Measurements from ENCODE around the gene SURF2.

SURF2 gene

DNA sequence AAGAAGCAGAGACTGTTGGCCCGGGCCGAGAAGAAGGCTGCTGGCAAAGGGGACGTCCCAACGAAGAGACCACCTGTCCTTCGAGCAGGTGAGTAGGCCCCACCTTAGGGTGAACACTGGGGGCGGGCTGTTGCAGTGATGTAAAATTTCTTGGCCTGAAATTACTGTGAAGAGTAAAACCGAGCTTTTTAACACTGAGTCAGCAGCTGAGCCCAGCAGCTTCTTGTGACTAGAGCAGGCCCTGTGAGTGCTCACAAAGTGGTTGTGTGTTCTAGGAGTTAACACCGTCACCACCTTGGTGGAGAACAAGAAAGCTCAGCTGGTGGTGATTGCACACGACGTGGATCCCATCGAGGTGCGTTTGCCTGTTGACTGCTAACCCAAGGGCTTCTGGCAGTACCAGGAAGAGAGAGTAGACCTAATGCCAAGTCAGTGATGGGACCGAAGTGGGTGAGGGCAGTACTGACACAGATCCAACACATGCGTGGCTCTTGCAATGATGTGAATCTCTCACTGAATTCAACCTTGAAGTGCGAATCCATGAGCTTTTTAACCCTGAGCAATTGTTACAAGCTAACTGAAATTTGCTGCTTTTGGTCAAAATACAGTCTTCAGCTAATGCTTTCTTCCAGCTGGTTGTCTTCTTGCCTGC is 6.3 kb upstream of the SURF2 start:
- peak overlapping the region; percentile 92 for H3K4me3 ChIP-seq (ENCODE audit: low read depth, low read length)
- no peak for DNase-seq (ENCODE audit: low read depth)
- TF ChIP-seq, protein P1, sequence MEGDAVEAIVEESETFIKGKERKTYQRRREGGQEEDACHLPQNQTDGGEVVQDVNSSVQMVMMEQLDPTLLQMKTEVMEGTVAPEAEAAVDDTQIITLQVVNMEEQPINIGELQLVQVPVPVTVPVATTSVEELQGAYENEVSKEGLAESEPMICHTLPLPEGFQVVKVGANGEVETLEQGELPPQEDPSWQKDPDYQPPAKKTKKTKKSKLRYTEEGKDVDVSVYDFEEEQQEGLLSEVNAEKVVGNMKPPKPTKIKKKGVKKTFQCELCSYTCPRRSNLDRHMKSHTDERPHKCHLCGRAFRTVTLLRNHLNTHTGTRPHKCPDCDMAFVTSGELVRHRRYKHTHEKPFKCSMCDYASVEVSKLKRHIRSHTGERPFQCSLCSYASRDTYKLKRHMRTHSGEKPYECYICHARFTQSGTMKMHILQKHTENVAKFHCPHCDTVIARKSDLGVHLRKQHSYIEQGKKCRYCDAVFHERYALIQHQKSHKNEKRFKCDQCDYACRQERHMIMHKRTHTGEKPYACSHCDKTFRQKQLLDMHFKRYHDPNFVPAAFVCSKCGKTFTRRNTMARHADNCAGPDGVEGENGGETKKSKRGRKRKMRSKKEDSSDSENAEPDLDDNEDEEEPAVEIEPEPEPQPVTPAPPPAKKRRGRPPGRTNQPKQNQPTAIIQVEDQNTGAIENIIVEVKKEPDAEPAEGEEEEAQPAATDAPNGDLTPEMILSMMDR (IDR thresholded peaks at IDR 0.05; ENCODE audit: insufficient read depth, low read depth, low read length, missing control alignments): no peak

DNA sequence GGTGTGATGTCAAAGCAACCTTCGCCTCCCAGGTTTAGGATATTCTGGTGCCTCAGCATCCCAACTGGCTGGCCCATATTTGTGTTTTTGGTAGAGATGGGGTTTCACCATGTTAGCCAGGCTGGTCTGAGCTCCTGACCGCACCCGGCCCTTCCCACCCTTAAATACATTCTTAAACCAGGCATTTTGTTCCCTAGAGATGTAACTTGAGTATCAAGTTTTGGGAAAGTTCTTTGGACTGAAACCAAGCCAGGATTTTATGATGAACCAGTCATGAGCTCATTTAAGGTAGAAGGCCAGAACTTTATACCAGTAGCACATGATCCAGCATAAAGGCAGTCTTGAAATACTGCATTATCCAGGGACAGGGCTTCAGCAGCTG is 4.8 kb upstream of the SURF2 start:
- no peak for DNase-seq (ENCODE audit: low read depth)
- H3K4me3 ChIP-seq (ENCODE audit: low read depth, low read length): no peak overlapping the region
- TF ChIP-seq, protein P1 (IDR thresholded peaks at IDR 0.05; ENCODE audit: insufficient read depth, low read depth, low read length, missing control alignments): no peak

DNA sequence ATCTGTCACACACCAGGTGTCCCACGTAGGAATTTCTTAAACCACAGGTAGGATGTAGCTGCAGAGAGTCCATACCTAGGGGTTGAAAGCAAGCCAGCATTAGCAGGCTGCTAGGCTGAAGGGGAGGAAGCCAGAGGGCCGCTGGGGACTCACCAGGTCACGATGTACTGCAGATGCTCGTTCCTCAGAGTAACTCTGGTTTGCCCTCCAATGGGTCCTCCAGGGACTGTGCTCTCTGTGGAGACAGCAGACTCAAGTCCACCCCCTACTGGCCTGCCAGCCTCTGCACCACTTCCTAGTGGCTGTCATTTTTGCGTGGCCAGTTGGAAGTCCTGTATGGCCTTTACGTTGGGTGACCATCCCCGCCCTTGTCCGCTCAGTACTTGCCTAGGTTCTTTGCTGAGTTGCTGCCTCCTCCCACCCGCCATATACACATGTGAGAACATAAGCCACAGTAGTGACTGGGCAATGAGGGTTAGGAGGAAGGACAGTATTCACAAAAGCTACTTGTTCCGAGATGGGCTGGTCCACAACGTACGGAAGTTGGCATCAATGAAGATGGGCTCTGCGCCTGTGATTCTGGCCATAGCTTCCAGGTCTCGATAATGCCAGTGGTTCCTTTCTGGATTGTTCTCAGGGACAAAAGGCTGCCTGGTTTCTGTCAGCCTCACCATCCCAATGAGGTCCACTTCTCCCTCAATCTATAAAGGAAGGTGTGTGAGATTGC is 4.3 kb upstream of the SURF2 start:
- TF ChIP-seq, protein P1 (IDR thresholded peaks at IDR 0.05; ENCODE audit: insufficient read depth, low read depth, low read length, missing control alignments): peak; percentile 69
- DNase-seq (ENCODE audit: low read depth): peak; percentile 83
- no peak overlapping the region for H3K4me3 ChIP-seq (ENCODE audit: low read depth, low read length)

GRCh38 chr9:133352635-133353340 is 3.6 kb upstream of the SURF2 start:
- peak; percentile 40 for DNase-seq (ENCODE audit: low read depth)
- H3K4me3 ChIP-seq (ENCODE audit: low read depth, low read length): no peak overlapping the region
- TF ChIP-seq, protein P1 (IDR thresholded peaks at IDR 0.05; ENCODE audit: insufficient read depth, low read depth, low read length, missing control alignments): no peak

GRCh38 chr9:133353548-133353947 is 2.8 kb upstream of the SURF2 start:
- H3K4me3 ChIP-seq (ENCODE audit: low read depth, low read length): no peak overlapping the region
- TF ChIP-seq, protein P1 (IDR thresholded peaks at IDR 0.05; ENCODE audit: insufficient read depth, low read depth, low read length, missing control alignments): no peak
- DNase-seq (ENCODE audit: low read depth): no peak

- no peak for DNase-seq (ENCODE audit: low read depth)
- H3K4me3 ChIP-seq (ENCODE audit: low read depth, low read length): no peak overlapping the region
- TF ChIP-seq, protein P1 (IDR thresholded peaks at IDR 0.05; ENCODE audit: insufficient read depth, low read depth, low read length, missing control alignments): no peak
These were observed 1.6 kb upstream of the SURF2 start for GRCh38 chr9:133354766-133355165.
